Activated CD4-positive, alpha-beta T cell treated with anti-CD3 and anti-CD28 coated beads for 48 hours (primary cell): ENCODE results near the gene VWA8.
"Not testable (repeated sequence)": the region's sequence is repeated elsewhere in the genome, so short reads cannot be mapped to it uniquely, and the experiment has no call there.

ENCODE experiments used
- DNase-seq: peaks from one replicate; pipeline ENCODE4 v3.0.0-alpha.2; 2020

The VWA8 gene

GRCh38 chr13:41547251-41548000 is 413.5 kb downstream of the VWA8 start:
- no peak for DNase-seq

DNA sequence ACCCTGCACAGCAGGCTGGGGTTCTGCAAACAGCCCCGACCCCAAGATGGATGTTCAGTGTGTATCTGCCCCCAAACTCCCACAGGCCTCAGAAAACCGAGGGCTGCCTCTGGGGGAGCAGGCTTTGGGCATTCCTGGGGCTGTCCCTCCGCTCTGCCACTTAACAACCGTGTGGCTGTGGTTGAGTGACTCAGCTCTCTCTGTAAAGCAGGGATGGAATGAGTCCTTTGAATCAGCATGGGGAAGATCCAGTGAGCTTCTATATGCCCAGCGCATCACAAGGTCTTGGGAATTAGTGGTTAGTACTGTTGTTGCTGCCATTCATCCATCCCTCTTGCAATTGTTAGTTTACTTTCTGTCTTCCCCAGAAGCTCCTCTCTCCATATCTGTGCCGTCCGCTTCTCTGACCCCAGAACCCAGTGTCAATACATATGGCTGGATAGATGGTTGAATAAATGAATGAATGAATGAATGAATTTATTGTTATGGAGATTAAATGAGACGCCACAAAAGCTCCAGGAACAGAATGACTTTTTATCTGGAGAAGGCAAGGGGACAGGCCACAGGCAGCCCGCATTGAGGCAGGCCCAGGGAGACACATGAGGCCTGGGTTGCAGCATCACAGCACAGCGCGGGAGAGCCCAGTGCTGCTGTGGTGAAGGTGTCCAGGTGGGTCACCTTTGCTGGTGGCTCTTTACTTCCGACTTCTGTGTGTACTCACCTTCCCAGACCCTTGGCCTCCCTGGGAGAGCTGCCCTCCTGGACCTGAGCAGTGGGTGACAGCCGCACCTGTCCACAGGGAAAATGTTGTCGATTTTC is 414.3 kb downstream of the VWA8 start:
- peak; percentile 48 for DNase-seq

- no peak for DNase-seq
Measured at GRCh38 chr13:41545432-41545707, 415.5 kb downstream of the VWA8 start.

GRCh38 chr13:41543664-41544300 is 417.1 kb downstream of the VWA8 start:
- DNase-seq = no peak

DNA sequence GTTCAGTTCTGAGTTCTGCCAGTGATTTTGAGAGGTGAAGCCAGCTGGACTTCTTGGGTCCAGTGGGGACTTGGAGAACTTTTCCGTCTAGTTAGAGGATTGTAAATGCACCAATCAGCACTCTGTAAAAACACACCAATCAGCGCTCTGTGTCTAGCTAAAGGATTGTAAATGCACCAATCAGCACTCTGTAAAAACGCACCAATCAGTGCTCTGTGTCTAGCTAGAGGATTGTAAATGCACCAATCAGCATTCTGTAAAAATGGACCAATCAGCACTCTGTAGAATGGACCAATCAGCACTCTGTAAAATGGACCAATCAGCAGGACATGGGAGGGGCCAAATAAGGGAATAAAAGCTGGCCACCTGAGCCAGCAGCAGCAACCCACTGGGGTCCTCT is 418.1 kb downstream of the VWA8 start:
- not testable (repeated sequence) for DNase-seq

- no peak for DNase-seq
Measured at GRCh38 chr13:41542281-41542680, 418.6 kb downstream of the VWA8 start.

GRCh38 chr13:41541142-41541938 is 419.6 kb downstream of the VWA8 start:
- no peak for DNase-seq

- not testable (repeated sequence) for DNase-seq
Measured at GRCh38 chr13:41540240-41540639, 420.7 kb downstream of the VWA8 start.

DNA sequence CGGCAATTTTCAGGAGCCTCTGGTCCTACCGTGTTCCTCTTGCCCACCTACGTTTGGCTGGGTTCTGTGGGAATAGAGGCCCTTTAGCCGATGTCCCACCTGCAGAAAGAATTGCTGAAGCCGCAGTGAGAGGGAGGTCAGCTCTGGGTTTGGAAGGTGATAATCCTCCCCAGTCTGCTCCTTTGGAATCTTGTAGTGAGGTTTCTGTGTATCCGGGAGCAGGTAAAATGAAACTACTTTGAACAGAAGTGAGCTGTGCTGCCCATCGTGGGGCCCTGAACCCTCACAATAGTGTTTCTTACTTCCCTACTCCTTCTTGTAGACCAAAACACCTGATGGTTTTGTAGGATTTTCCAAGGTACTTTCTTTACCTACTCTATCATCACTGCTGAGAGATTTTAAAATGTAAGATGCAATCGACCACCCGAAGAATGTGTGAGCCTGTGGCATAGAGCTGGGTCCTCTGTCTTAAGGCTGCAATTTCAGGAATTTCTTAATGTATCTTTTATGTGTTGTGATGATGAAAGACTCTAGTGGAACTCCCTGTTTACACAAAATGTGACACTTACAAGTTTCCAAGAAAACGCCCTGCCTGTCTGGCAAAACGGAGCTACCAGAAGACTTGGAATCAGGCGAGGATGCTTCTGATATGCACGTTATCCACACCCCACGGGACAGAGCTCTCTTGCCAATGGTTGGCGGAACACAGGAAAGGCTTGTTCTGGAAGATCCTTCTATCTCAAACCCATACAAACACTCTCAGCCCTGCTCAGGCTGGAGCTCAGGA is 427.4 kb downstream of the VWA8 start:
- no peak for DNase-seq

DNA sequence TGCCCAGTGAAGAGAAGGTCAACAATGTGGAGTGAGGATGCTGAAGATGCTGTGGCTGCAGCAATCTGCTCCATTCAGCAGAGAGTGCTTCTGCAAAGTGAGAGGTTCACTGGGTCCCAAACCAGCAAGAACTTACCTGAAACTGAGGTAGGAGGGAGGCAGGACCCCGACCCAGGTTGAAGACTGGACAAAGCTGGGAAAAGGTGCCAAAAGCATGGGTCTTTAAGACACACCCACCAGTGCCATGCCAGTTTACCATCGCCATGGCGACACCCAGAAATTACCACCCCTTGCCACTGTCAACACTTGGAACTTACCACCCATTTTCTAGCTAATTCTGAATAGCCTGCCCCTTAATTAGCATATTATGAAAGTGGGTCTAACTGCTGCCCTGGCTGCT is 432.9 kb downstream of the VWA8 start:
- DNase-seq = no peak

- no peak for DNase-seq
Measured at GRCh38 chr13:41520660-41521630, 440.0 kb downstream of the VWA8 start.

DNA sequence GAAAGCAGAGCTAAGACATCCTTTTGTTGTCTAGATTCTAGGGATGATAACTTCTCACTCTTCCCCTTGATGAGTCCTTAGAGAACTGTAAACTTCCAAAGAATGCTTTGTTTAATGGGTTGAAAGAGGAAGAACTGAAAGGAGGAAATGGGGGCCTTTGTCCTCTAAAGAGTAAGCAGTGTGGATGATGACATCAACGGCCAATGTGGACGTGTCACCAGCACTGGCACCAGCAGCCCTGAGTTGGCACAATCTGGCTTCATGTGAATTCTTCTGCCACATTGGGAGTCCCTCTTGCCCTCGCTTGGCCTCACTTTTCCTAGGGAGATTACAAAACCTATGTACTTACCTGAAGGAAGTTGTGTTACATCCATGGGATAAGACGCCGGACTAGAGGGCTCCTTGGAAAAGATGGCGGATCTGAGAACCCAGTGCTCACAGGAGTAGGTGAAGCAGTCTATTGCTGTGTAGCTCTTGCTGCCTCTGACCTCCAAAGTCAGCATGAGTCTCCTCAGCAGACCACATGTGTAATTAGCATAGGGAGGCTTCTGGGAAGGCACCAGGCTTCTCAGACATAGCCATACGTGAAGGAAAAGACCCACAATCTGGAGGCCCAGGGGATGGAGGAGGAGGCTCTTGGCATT is 440.8 kb downstream of the VWA8 start:
- DNase-seq = no peak
